KOPT-K1 (cell line): ENCODE measurements around the gene TMEM185A.
A peak's percentile ranks its signal among the peaks of the same experiment; 100 is the strongest.
"Not testable (repeated sequence)": the region's sequence is repeated elsewhere in the genome, so short reads cannot be mapped to it uniquely, and the experiment has no call there.

Source experiments
- H3K27ac ChIP-seq: fragments of 200-600 bp; sonication (generic); 2 replicates; pipeline ENCODE4 v1.5.1; 2016; ENCODE audit warnings: antibody characterized with exemption, mild to moderate bottlenecking, low read depth, low read length; ENCODE audit not compliant: poor library complexity, severe bottlenecking
- H3K36me3 ChIP-seq: fragments of 200-600 bp; sonication (generic); 2 replicates; pipeline ENCODE4 v1.5.1; 2017; ENCODE audit warnings: antibody characterized with exemption, mild to moderate bottlenecking, low read length, moderate library complexity; ENCODE audit not compliant: insufficient read depth
- H3K9me3 ChIP-seq: fragments of 200-600 bp; sonication (generic); 2 replicates; pipeline ENCODE4 v1.5.1; 2017; ENCODE audit warnings: antibody characterized with exemption, low read length, mild to moderate bottlenecking; ENCODE audit not compliant: insufficient read depth, poor library complexity, severe bottlenecking

The TMEM185A gene

DNA sequence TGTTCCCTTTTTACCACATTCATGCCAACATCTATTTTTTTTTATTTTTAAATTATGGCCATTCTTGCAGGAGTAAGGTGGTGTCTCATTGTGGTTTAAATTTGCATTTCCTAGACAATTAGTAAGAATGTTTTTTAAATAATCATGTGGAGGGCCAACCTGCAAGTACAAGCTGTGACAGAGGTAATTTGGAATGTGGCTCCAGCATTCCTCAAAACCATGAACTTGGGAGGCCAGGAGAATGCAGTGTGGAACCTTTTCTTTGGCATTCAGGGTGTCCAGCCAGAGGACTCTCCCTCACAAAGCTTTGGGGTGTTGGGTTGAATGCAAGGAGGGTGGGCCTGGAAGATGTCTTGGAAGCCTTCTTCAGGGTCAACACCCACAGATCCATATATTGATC lies 7.3 kb upstream of the TMEM185A start:
- Histone ChIP-seq H3K36me3 (no peaks in the 10 kb centered on the region), H3K27ac (no peak overlapping the region), H3K9me3 (no peaks in the 10 kb centered on the region)

DNA sequence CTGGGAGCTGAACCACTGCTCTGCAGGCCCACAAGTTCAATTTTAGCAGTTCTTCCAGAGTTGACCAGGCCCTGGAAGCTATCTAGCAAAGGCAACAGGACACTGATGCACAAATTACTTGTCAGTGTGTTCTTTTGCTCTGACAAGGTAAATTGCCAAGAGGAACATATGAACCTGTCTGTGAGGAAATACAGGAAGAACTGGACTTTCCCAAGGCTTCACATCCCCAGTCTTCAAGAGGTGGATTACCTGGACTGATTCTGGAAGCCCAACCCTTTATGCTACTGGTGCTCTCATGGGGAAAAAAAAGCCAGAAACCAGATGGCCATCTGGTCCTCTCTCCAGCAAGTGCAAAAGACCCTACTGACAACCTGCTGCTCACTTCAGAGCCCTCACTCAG lies 1.9 kb upstream of the TMEM185A start:
- H3K9me3 ChIP-seq: no peaks in the 10 kb centered on the region
- H3K27ac ChIP-seq: no peak overlapping the region
- H3K36me3 ChIP-seq: no peaks in the 10 kb centered on the region

DNA sequence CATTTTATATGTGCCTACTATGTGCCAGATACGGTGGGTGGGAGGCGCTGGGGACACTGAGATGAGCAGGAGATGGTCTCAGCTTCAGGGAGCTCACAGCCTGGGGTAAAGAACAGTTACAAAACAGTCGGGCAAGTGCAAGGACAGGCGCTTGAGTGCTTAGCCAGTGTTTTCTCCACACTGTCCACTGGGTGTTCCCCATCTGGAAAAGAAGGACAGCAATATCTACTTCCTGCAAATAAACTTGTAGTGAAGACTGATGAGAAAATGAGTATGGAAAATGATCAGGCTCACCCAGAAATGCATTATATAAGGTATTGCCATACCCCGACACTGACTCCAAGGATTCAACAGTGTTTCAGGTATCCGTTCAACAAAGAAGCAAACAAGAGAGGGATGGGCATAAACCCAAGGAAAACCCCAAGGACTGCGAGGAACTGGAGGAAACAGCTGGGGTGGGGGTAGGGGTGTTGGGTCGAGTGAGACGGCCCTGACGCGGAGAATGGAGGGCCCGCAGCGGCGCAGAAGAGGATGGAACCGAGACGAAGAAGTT lies 835 bp downstream of the TMEM185A start:
- no peaks in the 10 kb centered on the region for H3K9me3 ChIP-seq
- no peaks in the 10 kb centered on the region for H3K36me3 ChIP-seq
- peak overlapping the region; percentile 46 for H3K27ac ChIP-seq

DNA sequence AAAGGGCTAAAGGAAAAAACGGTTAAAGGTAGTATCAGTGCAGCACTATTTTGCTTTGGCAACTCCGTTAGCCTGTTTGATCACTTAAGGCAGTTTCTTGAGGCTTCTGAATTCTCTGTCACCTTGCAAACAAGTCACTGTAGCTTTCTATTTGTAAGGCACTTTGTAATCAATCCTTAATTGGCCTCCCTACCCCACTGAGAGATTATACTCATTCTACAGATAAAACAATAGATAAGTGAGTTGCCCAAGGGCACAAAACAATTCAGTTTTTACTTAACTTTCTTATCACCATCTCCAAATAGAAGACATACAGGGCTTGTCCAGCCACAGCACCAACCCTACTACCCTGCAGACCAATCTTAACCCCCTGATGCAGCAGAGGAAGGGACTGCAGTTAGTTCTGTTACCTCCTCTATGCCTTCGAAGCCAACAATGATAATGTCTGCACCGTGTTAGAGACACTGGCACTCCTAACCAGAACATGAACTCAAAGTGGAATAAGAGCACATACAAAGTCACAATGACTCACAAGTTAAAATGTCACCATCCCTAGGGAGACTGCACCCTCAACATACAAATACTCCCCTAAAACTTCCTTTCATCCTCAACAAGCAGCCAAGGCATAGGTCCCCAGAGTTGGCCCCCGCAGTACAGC lies 1.7 kb downstream of the TMEM185A start:
- H3K36me3 ChIP-seq: no peaks in the 10 kb centered on the region
- H3K9me3 ChIP-seq: no peaks in the 10 kb centered on the region
- H3K27ac ChIP-seq: no peak overlapping the region

DNA sequence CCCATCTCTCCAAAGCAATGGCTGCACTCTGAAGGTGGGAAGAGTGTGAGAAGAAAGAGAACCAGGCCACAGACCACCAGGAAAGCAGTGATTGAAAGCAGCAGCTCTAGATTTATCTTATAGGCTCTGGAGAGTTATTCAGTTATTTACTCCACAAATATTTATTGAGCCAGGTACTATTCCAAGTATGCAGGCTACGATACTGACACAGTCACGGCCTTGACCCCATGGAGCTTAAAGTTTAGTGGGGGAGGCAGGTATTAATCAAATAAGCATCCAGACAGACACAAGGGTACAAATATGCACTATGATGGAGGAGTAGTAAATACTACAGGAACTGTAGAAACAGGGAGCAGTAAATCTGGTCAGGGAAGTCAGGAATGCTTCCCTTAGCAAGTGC lies 2.8 kb downstream of the TMEM185A start:
- Histone ChIP-seq H3K27ac (no peak overlapping the region), H3K36me3 (no peaks in the 10 kb centered on the region), H3K9me3 (no peaks in the 10 kb centered on the region)

DNA sequence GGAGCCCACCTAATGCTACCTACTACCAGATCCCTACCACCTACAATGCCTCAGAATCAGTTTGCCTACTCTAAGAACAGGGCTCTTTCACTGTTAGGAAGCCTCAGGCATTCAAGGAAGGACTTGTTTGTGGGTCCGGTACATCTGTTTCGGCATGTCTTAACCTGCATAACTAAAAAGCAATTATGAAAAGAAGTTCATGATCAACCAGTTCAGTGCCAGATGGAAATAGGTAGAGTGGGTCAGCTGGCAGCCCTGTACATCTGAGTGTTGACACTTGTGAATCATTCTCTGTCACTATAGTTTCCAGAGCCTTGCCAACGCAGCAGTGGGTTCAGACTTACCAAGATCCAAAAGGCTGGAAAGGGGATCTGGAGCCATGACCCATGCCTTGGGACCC lies 3.3 kb downstream of the TMEM185A start:
- H3K36me3 ChIP-seq: no peaks in the 10 kb centered on the region
- no peak overlapping the region for H3K27ac ChIP-seq
- no peaks in the 10 kb centered on the region for H3K9me3 ChIP-seq

DNA sequence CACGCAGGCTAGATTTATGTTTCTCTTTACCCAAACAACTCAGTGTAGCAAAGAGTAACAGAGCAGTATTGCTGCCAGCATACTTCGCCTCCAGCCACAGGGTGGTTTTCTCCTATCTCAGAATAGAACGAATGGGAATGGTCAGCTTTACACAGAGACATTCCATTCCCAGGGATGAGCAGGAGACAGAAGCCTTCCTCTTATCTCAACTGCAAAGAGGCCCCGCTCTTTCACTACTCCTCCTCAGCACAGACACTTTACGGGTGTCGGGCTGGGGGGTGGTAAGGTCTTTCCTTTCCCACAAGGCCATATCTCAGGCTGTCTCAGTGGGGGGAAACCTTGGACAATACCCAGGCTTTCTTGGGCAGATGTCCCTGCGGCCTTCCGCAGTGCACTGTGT lies 4.8 kb downstream of the TMEM185A start:
- not testable (repeated sequence) for H3K36me3 ChIP-seq, H3K27ac ChIP-seq, H3K9me3 ChIP-seq

DNA sequence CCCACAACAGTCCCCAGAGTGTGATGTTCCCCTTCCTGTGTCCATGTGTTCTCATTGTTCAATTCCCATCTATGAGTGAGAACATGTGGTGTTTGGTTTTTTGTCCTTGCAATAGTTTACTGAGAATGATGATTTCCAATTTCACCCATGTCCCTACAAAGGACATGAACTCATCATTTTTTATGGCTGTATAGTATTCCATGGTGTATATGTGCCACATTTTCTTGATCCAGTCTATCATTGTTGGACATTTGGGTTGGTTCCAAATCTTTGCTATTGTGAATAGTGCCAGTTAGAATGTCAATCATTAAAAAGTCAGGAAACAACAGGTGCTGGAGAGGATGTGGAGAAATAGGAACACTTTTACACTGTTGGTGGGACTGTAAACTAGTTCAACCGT lies 11.9 kb downstream of the TMEM185A start:
- H3K9me3 ChIP-seq, H3K36me3 ChIP-seq, H3K27ac ChIP-seq: not testable (repeated sequence)

DNA sequence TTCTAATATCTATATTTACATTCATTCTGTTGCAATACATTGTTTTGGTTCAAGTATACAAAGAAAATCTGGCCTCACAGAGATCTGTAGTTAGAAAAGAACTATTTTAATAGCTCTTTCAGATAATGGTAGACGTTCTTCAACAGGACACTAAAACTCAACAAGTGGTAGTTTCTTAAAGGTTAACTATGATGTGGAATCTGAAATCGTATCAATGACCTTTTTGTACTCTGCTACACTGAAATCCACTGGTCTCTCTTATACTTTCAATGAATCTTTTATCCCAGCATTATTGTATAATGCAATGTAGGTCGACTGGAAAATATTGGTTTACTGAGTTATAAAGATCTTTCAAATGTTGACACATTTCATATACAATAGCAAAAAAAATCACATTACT lies 12.7 kb downstream of the TMEM185A start:
- Histone ChIP-seq H3K9me3 (no peaks in the 10 kb centered on the region), H3K36me3 (no peaks in the 10 kb centered on the region), H3K27ac (no peak overlapping the region)

DNA sequence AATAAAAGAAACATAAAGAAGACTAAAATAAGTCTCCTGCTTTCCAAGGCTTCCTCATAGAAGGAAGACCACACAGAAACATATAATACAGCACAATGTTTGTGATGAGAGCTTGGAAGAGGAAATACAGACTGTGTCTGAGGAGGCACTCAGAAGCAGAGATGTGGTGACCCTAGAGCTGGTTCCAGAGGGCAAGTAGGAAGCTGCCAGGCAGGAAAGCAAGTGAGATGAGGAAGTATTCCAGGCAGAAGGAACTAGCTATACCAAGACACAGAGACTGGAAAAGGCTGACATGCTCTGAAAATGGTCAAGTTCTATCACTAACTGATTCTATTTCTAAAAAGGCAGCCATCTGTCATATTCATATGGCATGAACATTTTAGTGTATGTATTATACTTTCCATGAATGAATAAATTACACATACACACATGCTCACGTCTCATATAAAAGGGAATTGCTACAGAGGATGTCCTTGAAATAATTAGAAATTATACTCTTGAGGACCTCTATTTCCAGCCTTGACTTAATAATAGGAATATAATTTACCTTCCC lies 19.9 kb downstream of the TMEM185A start:
- Histone ChIP-seq H3K27ac (no peak overlapping the region), H3K36me3 (no peaks in the 10 kb centered on the region; the same call in 1 of the 2 replicates), H3K9me3 (no peaks in the 10 kb centered on the region)

DNA sequence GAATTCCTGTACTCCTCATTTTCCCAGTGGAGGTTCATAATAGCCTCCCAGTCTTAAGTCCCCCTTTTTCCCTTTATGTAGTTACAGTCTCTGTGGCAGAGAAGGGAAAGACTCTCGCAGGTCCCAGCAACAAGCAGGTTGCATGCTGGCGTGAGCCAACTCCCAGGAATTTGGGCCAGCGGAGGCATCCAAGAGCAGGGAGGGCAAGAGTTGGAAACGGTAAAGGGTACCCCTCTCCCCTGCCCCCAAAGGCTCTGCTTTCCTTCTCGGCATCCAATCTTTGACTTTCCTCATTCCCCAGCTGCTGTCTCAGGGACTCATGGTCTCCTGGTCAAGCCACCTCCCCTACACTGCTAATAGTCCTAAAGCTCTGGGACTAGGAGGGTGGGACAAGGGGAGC lies 21.1 kb downstream of the TMEM185A start:
- H3K36me3 ChIP-seq: no peaks in the 10 kb centered on the region; the same call in 1 of the 2 replicates
- H3K9me3 ChIP-seq: no peaks in the 10 kb centered on the region
- H3K27ac ChIP-seq: no peak overlapping the region

DNA sequence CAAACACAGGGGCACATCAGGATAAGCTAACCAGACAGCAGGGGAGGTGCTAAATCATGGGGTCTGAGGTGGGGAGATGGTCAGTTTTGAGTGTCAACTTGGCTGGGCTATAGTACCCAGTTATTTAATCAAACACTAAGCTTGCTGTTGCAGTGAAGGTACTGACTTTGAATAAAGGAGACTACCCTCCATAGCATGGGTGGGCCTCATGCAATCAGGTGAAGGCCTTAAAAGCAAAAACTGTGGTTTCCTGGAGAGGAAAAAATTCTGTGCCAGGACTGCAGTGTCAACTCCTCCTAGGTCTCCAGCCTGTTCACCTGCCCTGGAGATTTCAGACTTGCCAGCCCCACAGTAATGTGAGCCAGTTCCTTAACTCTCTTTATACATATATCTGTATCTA lies 23.9 kb downstream of the TMEM185A start:
- no peak overlapping the region for H3K27ac ChIP-seq
- no peaks in the 10 kb centered on the region; the same call in 1 of the 2 replicates for H3K36me3 ChIP-seq
- no peaks in the 10 kb centered on the region for H3K9me3 ChIP-seq

DNA sequence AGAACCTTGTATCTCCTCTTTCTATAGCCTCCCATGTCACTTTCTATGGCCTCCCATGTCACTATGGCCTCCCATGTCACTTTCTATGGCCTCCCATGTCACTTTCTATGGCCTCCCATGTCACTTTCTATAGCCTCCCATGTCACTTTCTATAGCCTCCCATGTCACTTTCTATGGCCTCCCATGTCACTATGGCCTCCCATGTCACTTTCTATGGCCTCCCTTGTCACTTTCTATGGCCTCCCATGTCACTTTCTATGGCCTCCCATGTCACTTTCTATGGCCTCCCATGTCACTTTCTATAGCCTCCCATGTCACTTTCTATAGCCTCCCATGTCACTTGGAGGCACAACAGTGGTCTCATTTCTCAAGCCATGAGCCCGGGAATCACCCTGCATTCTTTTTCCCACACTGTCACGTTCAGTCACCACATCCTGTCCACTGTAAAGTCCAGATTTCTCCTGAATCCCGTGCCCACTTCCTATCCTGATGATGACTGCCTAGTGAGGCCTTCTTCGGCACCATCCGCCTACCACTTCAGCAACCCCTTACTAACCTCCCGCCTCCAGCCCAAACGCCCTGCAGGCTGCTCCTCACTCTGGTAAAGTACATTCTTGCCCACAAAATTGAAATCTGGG lies 26.2 kb downstream of the TMEM185A start:
- not testable (repeated sequence) for H3K27ac ChIP-seq, H3K36me3 ChIP-seq, H3K9me3 ChIP-seq

DNA sequence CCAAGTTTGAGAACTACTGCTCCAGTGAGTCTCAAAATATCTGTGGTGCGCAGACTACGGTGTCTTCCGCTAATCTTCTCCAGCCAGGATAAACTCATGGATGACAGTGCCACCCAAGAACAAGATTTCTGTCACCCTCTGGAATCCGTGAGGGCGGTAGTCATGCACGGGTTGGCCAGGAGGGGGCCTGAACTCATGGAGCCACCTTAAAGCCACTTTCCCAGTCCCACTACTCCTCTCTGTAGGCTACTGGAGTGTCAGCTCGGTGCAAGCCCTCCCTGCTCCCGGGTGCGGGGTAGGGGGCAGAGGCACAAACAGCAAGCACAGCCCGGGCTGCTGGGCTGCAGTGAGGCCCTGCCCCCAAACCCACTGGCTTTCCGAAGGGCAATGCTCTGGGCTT lies 33.0 kb downstream of the TMEM185A start:
- H3K36me3 ChIP-seq, H3K9me3 ChIP-seq, H3K27ac ChIP-seq: not testable (repeated sequence)

DNA sequence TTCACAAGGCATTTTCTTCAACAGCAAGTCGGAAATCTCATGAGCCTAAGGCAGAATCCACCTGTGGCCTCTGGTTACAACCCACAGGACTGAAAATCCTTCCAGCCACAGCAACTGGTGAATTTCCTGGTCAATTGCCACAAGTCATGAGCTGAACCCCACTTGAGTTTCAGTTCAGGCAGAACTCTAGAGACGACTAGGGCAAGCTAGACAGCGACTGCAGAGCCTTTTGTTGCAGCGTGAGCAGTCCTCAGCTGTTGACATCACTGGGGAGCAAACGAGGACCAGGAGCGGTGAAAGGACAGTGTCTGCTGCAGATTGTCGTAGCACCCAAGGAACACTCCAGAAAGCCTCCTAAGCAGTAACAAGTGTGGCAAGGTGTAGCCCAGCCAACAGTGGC lies 35.6 kb downstream of the TMEM185A start:
- not testable (repeated sequence) for H3K27ac ChIP-seq, H3K9me3 ChIP-seq, H3K36me3 ChIP-seq

DNA sequence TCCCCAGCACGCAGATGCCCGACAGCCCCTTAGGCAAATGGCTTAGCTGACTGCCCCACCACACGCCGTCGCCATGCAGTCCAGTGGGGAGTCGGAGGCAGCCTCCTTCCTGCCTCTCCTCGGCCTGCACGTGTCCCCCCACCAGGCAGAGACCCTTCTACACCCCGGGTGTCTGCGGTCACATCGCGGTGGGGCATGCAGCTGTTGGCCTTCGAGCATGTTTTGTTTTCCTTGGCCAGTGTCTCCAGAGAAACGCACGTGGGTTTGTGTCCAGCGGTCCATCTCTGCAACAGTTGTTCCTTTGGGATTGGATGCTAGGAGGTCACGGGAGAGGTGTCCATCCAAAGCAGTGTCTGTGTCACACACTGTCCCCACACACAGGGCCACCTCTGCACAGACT lies 36.4 kb downstream of the TMEM185A start, which contains the start of gene HSFX2:
Gene HSFX2, minus strand, starts transcription at position 101 of the 400 bp plus-strand sequence. CDS start 614 bp downstream, outside the sequence.
- H3K36me3 ChIP-seq, H3K9me3 ChIP-seq, H3K27ac ChIP-seq: not testable (repeated sequence)
